GM18951 (cell line): ENCODE results near the gene CAPN8.
"Not testable (repeated sequence)": the region's sequence is repeated elsewhere in the genome, so short reads cannot be mapped to it uniquely, and the experiment has no call there.

Source experiments
- POLR2A ChIP-seq: IDR thresholded peaks from 4 replicates; pipeline ENCODE4 v1.6.1; 2011; ENCODE audit warnings: mild to moderate bottlenecking; ENCODE audit not compliant: insufficient read length, insufficient read depth; ENCODE audit errors: extremely low read depth
- in situ Hi-C: fragments of 300-500 bp; cut with MboI; formaldehyde crosslinking; loops from one replicate; pipeline ENCODE4 v1.12.0; 2022; ENCODE audit warnings: low sequenced_read_pairs, mixed read lengths, inconsistent platforms; ENCODE audit not compliant: unreplicated experiment

The CAPN8 gene

DNA sequence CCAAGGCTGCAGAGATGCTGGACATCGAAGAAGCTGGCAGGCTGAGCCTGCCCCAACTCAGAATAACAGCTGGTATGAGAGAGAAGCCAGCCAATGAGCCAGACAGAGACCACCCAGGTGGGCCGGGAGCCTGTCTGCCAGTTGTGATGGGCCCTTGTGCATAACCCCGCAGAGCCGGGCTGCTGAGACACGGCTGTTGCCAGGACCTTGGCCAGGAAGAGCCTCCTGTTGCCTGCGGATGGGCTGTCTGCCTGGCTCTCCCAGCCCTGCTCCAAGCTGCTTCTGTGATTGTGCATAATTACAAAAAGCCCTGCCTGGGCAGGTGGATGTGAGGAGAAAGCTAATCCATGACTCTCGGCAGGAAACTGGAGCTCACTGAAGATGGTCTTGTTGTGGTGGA is 126.5 kb downstream of the CAPN8 start:
- no peak for TF ChIP-seq POLR2A
- in situ Hi-C loops: no loop called here

- in situ Hi-C loops: no loop called here
- TF ChIP-seq POLR2A: no peak
Observed at GRCh38 chr1:223535319-223535718, 130.2 kb downstream of the CAPN8 start.

GRCh38 chr1:223534677-223535076 is 130.8 kb downstream of the CAPN8 start:
- TF ChIP-seq POLR2A: no peak
- in situ Hi-C loops: no loop called here

DNA sequence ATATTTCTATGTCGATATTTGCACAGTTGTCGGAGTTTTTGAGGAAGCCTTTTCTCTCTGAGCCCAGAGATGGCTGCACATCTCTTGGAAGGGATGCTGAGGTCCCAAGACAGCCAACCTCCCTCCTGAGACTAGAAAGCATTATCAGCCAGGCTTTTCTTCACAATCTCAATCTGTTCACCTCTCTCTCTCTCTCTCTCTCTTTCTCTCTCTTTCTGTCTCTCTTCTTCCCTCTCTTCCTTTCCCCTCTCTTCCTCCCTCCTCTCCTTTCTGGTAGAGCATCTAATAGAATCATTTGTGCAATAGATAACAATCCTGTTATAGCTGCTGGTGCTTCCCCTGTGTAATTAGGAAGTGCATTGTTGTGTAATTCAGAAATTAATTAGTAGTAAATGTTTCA is 131.8 kb downstream of the CAPN8 start:
- TF ChIP-seq POLR2A: no peak

DNA sequence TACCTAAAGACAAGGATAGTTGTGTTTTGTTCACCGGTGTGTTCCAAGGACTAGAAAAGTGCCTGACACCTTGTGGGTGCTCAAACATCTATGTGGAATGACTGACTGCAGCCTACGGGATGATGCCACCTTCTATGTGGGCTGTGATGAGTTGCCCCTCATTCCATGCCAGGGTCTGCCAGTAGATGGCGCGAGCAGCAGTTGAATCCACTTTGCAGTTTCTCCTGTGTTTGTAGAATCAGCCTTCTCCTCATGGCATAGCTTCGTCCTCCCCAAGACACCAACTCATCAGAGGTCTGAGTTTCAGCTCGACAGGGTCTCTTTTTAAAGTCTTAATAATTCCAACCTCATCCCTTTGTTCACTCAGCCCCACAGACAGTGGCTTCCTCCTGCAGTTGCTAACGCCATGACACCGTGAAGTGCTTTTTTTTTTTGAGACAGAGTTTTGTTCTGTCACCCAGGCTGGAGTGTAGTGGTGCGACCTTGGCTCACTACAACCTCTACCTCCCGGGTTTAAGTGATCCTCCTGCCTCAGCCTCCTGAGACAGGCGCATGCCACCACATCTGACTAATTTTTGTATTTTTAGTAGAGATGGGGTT is 133.7 kb downstream of the CAPN8 start:
- no peak for TF ChIP-seq POLR2A
- in situ Hi-C loops: no loop called here

More for the DNA sequence above, 131.8 kb downstream of the CAPN8 start:
- in situ Hi-C loops: no loop called here

- in situ Hi-C loops: no loop called here
- no peak for TF ChIP-seq POLR2A
Observed at GRCh38 chr1:223525957-223526356, 139.5 kb downstream of the CAPN8 start.

DNA sequence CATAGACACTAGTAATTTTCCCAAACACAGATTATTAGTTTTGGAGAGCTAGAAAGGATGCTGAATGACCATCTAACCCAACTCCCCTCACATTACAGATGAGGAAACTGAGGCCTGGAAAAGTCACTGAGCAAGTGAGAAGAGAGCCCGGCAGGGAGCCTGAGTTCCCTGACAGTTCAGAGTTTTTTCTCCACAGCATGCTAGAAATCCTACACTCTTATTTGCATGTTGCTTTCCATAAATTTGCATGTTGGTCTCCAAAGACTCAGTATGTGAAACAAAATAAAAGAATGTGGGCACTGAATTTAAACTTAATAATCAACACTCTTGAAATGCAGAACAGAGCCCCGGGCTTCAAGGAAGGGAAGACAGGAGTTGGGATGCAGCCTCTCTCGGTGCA is 140.0 kb downstream of the CAPN8 start:
- no peak for TF ChIP-seq POLR2A
- in situ Hi-C loops: no loop called here

DNA sequence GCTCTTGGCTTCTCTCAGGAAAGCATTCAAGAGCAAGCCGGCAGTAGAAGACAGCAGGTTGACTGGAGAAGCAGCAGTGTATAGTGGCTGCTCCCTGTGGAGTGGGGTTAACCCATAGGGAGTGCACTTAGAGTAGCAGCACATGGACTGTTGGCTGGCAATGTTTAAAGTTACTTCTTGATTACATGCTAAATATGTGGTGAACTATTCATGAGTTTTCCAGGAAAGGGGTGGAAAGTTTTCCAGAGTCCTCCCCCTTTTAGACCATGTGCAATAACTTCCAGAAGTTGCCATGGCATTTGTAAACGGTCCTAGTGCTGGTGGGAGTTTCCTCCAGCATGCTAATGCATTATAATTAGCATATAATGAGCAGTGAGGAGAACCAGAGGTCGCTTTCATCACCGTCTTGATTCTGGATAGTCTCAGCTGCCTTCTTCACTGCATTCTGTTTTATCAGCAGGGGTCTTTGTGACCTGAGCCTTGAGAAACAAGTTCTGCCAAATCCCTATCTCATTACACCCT is 140.5 kb downstream of the CAPN8 start:
- in situ Hi-C loops: no loop called here
- TF ChIP-seq POLR2A: no peak

DNA sequence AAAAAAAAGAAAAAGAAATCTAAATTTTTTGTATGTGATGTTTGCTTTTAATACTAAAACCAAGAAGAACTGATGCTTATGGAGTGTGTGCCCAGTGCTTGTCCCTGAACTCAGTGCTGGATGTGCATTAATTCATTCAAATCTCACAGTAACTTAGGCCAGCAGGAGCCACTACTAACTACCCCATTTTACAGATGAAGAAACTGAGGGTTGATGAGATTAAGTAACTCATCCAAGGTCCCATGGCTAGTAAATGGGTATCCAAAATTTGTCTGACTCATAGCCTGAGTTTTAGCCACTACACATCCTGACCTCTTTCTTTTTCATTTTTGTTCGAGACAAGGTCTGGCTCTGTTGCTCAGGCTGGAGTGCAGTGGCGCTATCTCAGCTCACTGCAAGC is 144.4 kb downstream of the CAPN8 start:
- no peak for TF ChIP-seq POLR2A
- in situ Hi-C loops: no loop called here

GRCh38 chr1:223520200-223520599 is 145.3 kb downstream of the CAPN8 start:
- no peak for TF ChIP-seq POLR2A
- in situ Hi-C loops: no loop called here

GRCh38 chr1:223519116-223519515 is 146.4 kb downstream of the CAPN8 start:
- in situ Hi-C loops: no loop called here
- no peak for TF ChIP-seq POLR2A

- in situ Hi-C loops: not testable (repeated sequence)
Observed at GRCh38 chr1:223518553-223518952, 146.9 kb downstream of the CAPN8 start.

DNA sequence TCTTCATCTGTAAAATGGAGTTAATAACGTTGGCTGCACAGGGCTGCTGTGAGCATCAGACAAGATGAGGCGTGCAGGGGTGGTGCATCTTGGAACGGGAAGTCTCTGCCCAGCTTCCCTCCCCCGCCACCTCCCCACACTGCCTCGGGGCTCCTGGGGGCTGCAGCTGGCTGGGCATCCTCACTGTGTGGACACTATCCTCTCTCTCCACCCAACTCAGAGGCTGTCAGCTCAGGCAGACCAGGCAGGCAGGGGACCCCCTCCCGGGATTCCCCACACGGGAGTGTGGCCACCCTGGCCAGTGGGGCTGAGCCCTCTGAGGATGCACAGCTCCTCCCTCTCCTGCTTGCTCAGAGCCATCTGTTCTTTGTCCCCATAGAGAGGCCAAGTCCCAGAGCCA is 149.6 kb downstream of the CAPN8 start:
- TF ChIP-seq POLR2A: no peak
- in situ Hi-C loops: no loop called here

- in situ Hi-C loops: no loop called here
- TF ChIP-seq POLR2A: no peak
Observed at GRCh38 chr1:223515421-223515820, 150.1 kb downstream of the CAPN8 start.

GRCh38 chr1:223514644-223515043 is 150.9 kb downstream of the CAPN8 start:
- in situ Hi-C loops: no loop called here

More at GRCh38 chr1:223514644-223515043, 150.9 kb downstream of the CAPN8 start:
- no peak for TF ChIP-seq POLR2A
